ENCODE results near the gene PARK7. TPM values are rescaled to one million over a fixed set of nuclear protein-coding genes. Genes with fewer than 3 reads are reported as not detected.
"Not testable (repeated sequence)": the region's sequence is repeated elsewhere in the genome, so short reads cannot be mapped to it uniquely, and the experiment has no call there.

Gene PARK7
- total and polyA plus RNA-seq, 8 donors: 227 to 307 (median 286) TPM

DNA sequence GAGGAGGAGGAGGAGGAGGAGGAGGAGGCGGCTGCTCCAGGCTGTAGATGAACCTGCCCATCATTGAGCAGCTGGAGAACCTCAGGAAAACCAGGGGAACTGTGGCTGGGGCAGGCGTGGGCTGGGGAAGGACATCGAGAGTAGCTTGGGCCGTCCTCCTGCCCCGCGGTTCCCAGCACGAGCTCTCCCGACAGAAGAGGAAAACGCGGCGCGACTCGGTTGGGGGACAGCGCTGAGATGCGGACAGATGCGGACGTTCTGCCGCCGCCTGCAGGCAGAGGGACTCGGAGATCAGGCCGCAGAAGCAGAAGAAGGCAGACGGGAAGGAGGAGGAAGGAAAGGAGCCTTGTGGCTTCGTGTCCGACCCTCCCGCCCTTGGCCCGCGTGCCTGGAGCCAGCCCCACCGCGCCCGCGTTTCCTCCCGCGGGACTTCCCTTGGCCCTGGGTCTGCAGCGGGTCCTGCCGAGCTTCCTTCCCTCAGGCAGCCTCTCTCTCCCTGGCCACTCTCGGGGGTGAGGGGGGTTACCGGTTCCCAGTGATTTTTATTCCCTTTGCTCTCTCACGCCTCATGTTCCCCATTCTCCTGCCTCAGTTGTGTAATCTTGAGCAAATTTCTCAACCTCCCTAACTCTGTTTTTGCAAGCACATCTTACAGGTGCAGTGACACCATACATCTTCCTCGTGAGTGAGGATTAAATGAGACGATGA lies 19.1 kb upstream of the PARK7 start:
- intact Hi-C loops (cut with DNase I): no loop called here
- Histone ChIP-seq H3K36me3 (no peaks in the 10 kb centered on the region), H3K9me3 (no peaks in the 10 kb centered on the region), H3K27me3 (peaks cover 0 to 15% of the 10 kb centered on the region in 2 donors), H3K4me3 (peak overlapping the region in 1 of 2 donors; percentile 23), H3K4me1 (peaks cover 20 to 58% of the 10 kb centered on the region in 2 donors), H3K27ac (peak overlapping the region in 1 of 2 donors; percentile 95)
- DNase-seq: peak in 3 of 4 donors; percentile 61 to 94 (median 69)
- TF ChIP-seq, protein P1, sequence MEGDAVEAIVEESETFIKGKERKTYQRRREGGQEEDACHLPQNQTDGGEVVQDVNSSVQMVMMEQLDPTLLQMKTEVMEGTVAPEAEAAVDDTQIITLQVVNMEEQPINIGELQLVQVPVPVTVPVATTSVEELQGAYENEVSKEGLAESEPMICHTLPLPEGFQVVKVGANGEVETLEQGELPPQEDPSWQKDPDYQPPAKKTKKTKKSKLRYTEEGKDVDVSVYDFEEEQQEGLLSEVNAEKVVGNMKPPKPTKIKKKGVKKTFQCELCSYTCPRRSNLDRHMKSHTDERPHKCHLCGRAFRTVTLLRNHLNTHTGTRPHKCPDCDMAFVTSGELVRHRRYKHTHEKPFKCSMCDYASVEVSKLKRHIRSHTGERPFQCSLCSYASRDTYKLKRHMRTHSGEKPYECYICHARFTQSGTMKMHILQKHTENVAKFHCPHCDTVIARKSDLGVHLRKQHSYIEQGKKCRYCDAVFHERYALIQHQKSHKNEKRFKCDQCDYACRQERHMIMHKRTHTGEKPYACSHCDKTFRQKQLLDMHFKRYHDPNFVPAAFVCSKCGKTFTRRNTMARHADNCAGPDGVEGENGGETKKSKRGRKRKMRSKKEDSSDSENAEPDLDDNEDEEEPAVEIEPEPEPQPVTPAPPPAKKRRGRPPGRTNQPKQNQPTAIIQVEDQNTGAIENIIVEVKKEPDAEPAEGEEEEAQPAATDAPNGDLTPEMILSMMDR (IDR thresholded peaks at IDR 0.05): peak; percentile 22 to 31
- ATAC-seq: peak; percentile 73

DNA sequence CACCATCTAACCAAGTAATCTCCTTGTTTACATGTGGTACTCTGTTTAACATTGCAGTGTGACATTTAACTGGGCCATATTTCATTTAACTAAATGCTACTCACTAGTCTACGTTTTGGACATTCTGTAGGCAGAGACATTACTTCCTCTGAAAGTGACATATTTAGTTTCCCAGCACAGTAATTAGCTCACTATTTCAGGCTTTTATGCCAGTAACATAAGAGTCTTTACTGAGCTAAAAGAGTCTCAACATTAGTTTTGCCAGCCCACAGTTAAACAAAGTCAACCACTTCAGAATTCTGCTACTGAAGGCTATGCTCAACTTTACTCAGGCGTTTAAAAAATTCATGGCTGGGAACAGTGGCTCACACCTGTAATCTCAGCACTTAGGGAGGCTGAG lies 18.3 kb upstream of the PARK7 start:
- H3K9me3 ChIP-seq: no peaks in the 10 kb centered on the region
- H3K4me1 ChIP-seq: peaks cover 20 to 58% of the 10 kb centered on the region in 2 donors
- intact Hi-C loops (cut with DNase I): no loop called here
- TF ChIP-seq, protein P1 (IDR thresholded peaks at IDR 0.05): no peak
- DNase-seq: no peak
- H3K36me3 ChIP-seq: no peaks in the 10 kb centered on the region
- H3K27ac ChIP-seq: peak overlapping the region; percentile 10 to 95
- no peak overlapping the region for H3K4me3 ChIP-seq
- peak; percentile 65 for ATAC-seq
- peaks cover 0 to 8% of the 10 kb centered on the region in 2 donors for H3K27me3 ChIP-seq

DNA sequence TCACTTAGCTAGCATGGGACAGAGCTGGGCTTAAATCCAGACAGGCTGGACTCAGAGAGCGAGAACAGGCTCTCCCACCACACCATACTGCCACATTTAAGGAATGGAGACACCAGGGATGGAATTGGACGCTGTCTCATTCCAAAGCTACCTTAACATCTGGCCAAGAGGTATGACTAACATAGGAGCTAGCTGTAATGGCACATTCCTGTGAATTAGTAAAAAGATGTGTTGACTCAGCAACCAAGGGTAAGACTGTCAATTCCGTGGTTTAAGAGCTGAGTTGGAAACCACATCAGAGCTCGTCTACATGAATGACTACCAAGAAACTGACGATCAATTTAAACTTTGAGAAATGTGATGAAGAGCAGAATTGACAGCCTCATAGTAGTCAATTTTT lies 12.6 kb upstream of the PARK7 start:
- TF ChIP-seq, protein P1 (IDR thresholded peaks at IDR 0.05): no peak
- H3K27ac ChIP-seq: no peak overlapping the region
- intact Hi-C loops (cut with DNase I): no loop called here
- ATAC-seq (no peak), DNase-seq (no peak)
- H3K4me3 ChIP-seq: no peak overlapping the region
- H3K27me3 ChIP-seq: no peaks in the 10 kb centered on the region
- no peaks in the 10 kb centered on the region for H3K36me3 ChIP-seq
- peaks cover 0 to 13% of the 10 kb centered on the region in 2 donors for H3K4me1 ChIP-seq
- H3K9me3 ChIP-seq: no peaks in the 10 kb centered on the region

DNA sequence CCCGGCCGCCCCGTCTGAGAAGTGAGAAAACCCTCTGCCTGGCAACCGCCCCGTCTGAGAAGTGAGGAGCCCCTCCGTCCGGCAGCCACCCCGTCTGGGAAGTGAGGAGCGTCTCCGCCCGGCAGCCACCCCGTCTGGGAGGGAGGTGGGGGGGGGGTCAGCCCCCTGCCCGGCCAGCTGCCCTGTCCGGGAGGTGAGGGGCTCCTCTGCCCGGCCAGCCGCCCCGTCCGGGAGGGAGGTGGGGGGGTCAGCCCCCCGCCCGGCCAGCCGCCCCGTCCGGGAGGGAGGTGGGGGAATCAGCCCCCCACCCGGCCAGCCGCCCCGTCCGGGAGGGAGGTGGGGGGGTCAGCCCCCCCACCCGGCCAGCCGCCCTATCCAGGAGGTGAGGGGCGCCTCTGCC lies 8.7 kb upstream of the PARK7 start:
- H3K4me3 ChIP-seq; ATAC-seq; H3K4me1 ChIP-seq; DNase-seq; H3K27me3 ChIP-seq; H3K27ac ChIP-seq; H3K36me3 ChIP-seq; H3K9me3 ChIP-seq; intact Hi-C loops (cut with DNase I): not testable (repeated sequence)

DNA sequence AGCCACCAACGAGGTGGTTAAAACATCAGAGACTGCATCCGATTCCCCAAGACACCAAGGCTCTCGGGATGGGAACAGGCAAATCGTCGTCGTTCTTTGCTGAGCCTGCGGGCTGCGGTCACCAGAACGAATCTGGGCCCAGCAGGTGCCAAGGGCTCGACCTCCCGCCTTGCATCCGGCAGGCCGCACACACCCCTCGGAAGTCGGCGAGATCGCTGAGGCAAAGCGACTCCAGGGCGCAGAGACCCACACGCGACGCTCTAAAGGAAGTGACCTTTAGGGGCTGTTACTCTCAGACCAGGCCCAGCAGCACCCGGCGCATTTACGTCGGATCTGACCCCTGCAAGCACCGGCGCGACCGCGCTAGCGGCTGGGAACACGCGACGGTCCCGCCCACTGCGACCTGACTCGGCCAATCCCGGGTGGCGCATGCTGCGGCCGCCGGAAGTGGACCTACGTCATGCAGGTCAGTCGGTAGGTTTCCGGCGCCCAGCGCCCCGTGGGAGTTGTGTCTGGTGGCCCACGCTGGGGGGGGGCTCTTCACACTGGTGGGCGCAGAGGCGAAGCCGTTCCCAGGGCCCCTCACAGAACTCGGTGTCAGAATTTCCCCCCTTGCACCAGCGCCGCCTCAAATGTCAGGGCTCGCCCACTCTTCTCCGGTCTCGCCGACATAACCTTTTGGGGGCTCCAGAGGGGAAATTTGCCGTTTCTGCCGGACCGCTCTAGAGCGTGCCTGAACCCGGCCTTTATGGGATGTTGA lies 7.5 kb upstream of the PARK7 start:
- no peaks in the 10 kb centered on the region for H3K27me3 ChIP-seq
- intact Hi-C loops (cut with DNase I): no loop called here
- H3K36me3 ChIP-seq: no peaks in the 10 kb centered on the region
- H3K4me1 ChIP-seq: peaks cover 0 to 8% of the 10 kb centered on the region in 2 donors
- TF ChIP-seq, protein P1 (IDR thresholded peaks at IDR 0.05): no peak
- H3K27ac ChIP-seq: peak overlapping the region; percentile 88
- peak; percentile 99 for ATAC-seq
- H3K4me3 ChIP-seq: peak overlapping the region; percentile 44 to 49
- no peaks in the 10 kb centered on the region for H3K9me3 ChIP-seq
- peak; percentile 83 to 99 (median 95) for DNase-seq

All from left lung (tissue), 10 donors.